ENCODE results near the gene ITSN1. TPM values are rescaled to one million over a fixed set of nuclear protein-coding genes. Genes with fewer than 3 reads are reported as not detected.

Gene ITSN1
- total and polyA plus RNA-seq, 2 experiments from 2014 or later: 77.9 to 95.7 TPM

- TF ChIP-seq, protein P1, sequence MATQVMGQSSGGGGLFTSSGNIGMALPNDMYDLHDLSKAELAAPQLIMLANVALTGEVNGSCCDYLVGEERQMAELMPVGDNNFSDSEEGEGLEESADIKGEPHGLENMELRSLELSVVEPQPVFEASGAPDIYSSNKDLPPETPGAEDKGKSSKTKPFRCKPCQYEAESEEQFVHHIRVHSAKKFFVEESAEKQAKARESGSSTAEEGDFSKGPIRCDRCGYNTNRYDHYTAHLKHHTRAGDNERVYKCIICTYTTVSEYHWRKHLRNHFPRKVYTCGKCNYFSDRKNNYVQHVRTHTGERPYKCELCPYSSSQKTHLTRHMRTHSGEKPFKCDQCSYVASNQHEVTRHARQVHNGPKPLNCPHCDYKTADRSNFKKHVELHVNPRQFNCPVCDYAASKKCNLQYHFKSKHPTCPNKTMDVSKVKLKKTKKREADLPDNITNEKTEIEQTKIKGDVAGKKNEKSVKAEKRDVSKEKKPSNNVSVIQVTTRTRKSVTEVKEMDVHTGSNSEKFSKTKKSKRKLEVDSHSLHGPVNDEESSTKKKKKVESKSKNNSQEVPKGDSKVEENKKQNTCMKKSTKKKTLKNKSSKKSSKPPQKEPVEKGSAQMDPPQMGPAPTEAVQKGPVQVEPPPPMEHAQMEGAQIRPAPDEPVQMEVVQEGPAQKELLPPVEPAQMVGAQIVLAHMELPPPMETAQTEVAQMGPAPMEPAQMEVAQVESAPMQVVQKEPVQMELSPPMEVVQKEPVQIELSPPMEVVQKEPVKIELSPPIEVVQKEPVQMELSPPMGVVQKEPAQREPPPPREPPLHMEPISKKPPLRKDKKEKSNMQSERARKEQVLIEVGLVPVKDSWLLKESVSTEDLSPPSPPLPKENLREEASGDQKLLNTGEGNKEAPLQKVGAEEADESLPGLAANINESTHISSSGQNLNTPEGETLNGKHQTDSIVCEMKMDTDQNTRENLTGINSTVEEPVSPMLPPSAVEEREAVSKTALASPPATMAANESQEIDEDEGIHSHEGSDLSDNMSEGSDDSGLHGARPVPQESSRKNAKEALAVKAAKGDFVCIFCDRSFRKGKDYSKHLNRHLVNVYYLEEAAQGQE (IDR thresholded peaks at IDR 0.05; ENCODE audit: unreplicated experiment): no peak
- TF ChIP-seq CREB1 (CRISPR knock-in tag; IDR thresholded peaks at IDR 0.05; ENCODE audit: low read depth) (no peak), JUNB (IDR thresholded peaks at IDR 0.05; ENCODE audit: unreplicated experiment) (no peak), STAT1 (IDR thresholded peaks at IDR 0.05; ENCODE audit: unreplicated experiment) (no peak), POLR2AphosphoS5 (IDR thresholded peaks at IDR 0.05; ENCODE audit: low read depth) (no peak)
These were observed 5.3 kb downstream of the ITSN1 start (continued) for GRCh38 chr21:33647587-33647986.

DNA sequence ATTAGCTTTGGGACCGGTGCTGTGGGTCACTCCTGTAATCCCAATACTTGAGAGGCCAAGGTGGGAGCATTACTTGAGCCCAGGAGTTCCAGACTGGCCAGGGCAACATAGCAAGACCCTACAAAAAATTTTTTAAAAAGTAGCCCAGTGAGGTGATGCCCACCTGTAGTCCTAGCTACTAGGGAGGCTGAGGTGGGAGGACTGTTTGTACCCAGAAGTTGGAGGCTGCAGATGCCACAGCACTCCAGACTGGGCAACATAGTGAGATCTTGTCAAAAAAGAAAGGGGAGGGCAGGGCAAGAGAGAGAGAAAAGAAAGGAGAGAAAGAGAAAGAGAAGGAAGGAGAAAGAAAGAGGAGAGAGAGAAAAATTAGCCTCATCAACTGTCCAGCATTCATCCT is 6.3 kb downstream of the ITSN1 start:
- TF ChIP-seq CREB1 (CRISPR knock-in tag; IDR thresholded peaks at IDR 0.05; ENCODE audit: low read depth): no peak
- TF ChIP-seq NANOG (IDR thresholded peaks at IDR 0.05; ENCODE audit: borderline replicate concordance): no peak
- no peak for TF ChIP-seq JUNB (IDR thresholded peaks at IDR 0.05; ENCODE audit: unreplicated experiment)
- Histone ChIP-seq H3F3A (replicated peaks; ENCODE audit: low read depth) (no peaks in the 10 kb centered on the region), H3K79me2 (replicated peaks; ENCODE audit: insufficient read depth) (peaks cover 100% of the 10 kb centered on the region), H3K4me3 (no peak overlapping the region), H3K4me1 (ENCODE audit: insufficient read depth) (peaks cover 46% of the 10 kb centered on the region), H4K20me1 (replicated peaks; ENCODE audit: insufficient read depth) (peaks cover 41% of the 10 kb centered on the region), H3K9me2 (ENCODE audit: insufficient read depth) (no peaks in the 10 kb centered on the region), H2AFZ (no peak overlapping the region), H3K27me3 (ENCODE audit: insufficient read depth) (no peaks in the 10 kb centered on the region), H3K27ac (ENCODE audit: low read depth) (no peak overlapping the region), H3K36me3 (ENCODE audit: insufficient read depth) (no peaks in the 10 kb centered on the region), H3K4me2 (no peak overlapping the region)
- no peak overlapping the region; the same call in 1 of the 2 replicates for H3K27ac Mint-ChIP-seq
- DNase-seq (ENCODE audit: low spot score) (no peak), ATAC-seq (no peak)
- H3K4me1 Mint-ChIP-seq: peaks cover 54% of the 10 kb centered on the region
- H3K27me3 Mint-ChIP-seq (ENCODE audit: insufficient read depth, low read depth, poor library complexity): peaks cover 4% of the 10 kb centered on the region
- no peaks in the 10 kb centered on the region for H3K9me3 Mint-ChIP-seq
- no peak overlapping the region for H3K4me3 Mint-ChIP-seq
- peaks cover under 1% of the 10 kb centered on the region; the same call in 1 of the 3 replicates for H3K36me3 Mint-ChIP-seq (ENCODE audit: low read depth)

DNA sequence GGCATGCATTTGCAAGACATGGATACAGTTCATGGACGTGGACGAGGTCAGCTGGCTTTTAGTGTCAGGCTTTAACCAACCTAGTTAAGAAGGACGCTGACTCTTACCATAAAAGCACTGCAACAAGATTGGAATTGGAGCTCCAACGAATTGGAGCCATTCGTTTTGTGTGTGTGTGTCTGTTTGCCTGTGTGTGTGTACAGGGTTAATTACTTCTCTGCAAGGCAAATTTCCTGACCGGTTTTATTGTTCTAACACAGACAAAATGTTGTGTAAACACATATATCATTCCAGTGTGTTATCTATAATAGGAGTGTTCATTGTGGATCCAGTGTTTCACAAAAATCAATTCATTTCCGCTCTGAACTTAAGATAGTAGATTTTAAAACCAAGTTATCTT is 7.9 kb downstream of the ITSN1 start:
- Histone ChIP-seq H3K79me2 (replicated peaks; ENCODE audit: insufficient read depth) (peaks cover 100% of the 10 kb centered on the region), H3K27me3 (ENCODE audit: insufficient read depth) (no peaks in the 10 kb centered on the region), H3K36me3 (ENCODE audit: insufficient read depth) (no peaks in the 10 kb centered on the region), H3K4me2 (no peak overlapping the region), H4K20me1 (replicated peaks; ENCODE audit: insufficient read depth) (peaks cover 56% of the 10 kb centered on the region), H3K27ac (ENCODE audit: low read depth) (0 out of 2 replicates have a peak overlapping the region, but pooled peaks have one; percentile 70), H3K4me3 (no peak overlapping the region), H3K4me1 (ENCODE audit: insufficient read depth) (peaks cover 41% of the 10 kb centered on the region), H2AFZ (no peak overlapping the region), H3K9me2 (ENCODE audit: insufficient read depth) (no peaks in the 10 kb centered on the region), H3F3A (replicated peaks; ENCODE audit: low read depth) (no peaks in the 10 kb centered on the region; the same call in 1 of the 2 replicates)
- H3K27ac Mint-ChIP-seq: no peak overlapping the region
- H3K36me3 Mint-ChIP-seq (ENCODE audit: low read depth): peaks cover 12% of the 10 kb centered on the region; the same call in 1 of the 3 replicates
- no peak for ATAC-seq
- no peaks in the 10 kb centered on the region for H3K9me3 Mint-ChIP-seq
- H3K4me1 Mint-ChIP-seq: peaks cover 51% of the 10 kb centered on the region
- DNase-seq (ENCODE audit: low spot score): no peak
- no peak overlapping the region for H3K4me3 Mint-ChIP-seq
- peaks cover 5% of the 10 kb centered on the region for H3K27me3 Mint-ChIP-seq (ENCODE audit: insufficient read depth, low read depth, poor library complexity)
- TF ChIP-seq STAT1 (IDR thresholded peaks at IDR 0.05; ENCODE audit: unreplicated experiment) (no peak), CREB1 (CRISPR knock-in tag; IDR thresholded peaks at IDR 0.05; ENCODE audit: low read depth) (no peak), POLR2AphosphoS5 (IDR thresholded peaks at IDR 0.05; ENCODE audit: low read depth) (no peak), CTCF (conservative IDR thresholded peaks at IDR 0.05; ENCODE audit: low read depth in 2 of 2) (no peak), NANOG (IDR thresholded peaks at IDR 0.05; ENCODE audit: borderline replicate concordance) (no peak), ZNF114 (CRISPR knock-in tag; IDR thresholded peaks at IDR 0.05) (no peak), JUNB (IDR thresholded peaks at IDR 0.05; ENCODE audit: unreplicated experiment) (no peak), EZH2 (IDR thresholded peaks at IDR 0.05; ENCODE audit: low read depth, unreplicated experiment) (no peak), EZH2phosphoT487 (IDR thresholded peaks at IDR 0.05; ENCODE audit: unreplicated experiment) (no peak), ZNF331 (CRISPR knock-in tag; IDR thresholded peaks at IDR 0.05; ENCODE audit: low read depth) (no peak)
- TF ChIP-seq, protein P2, sequence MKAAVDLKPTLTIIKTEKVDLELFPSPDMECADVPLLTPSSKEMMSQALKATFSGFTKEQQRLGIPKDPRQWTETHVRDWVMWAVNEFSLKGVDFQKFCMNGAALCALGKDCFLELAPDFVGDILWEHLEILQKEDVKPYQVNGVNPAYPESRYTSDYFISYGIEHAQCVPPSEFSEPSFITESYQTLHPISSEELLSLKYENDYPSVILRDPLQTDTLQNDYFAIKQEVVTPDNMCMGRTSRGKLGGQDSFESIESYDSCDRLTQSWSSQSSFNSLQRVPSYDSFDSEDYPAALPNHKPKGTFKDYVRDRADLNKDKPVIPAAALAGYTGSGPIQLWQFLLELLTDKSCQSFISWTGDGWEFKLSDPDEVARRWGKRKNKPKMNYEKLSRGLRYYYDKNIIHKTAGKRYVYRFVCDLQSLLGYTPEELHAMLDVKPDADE (IDR thresholded peaks at IDR 0.05): no peak
- TF ChIP-seq, protein P1 (IDR thresholded peaks at IDR 0.05; ENCODE audit: unreplicated experiment): no peak
